DND-41 (cell line): Measurements from ENCODE around the gene SFMBT2.

Experiments used
- ATAC-seq: fragments of 200-7000 bp; cut with Tn5 transposase; 3 replicates; pipeline ENCODE4 v1.9.1; 2021; ENCODE audit warnings: low read depth; ENCODE audit not compliant: insufficient read depth
- DNase-seq: peaks from one replicate; pipeline ENCODE4 v3.0.0-alpha.2; 2020
- H2AFZ ChIP-seq: 2 replicates; pipeline ENCODE4 v1.6.0; 2012; ENCODE audit warnings: low read depth, low read length
- H3K27ac ChIP-seq: 2 replicates; pipeline ENCODE4 v1.5.1; 2012; ENCODE audit warnings: low read length, inconsistent platforms
- H3K27me3 ChIP-seq: fragments of 200-600 bp; sonication (generic); 2 replicates; pipeline ENCODE4 v1.6.0; 2012; ENCODE audit warnings: low read length, mild to moderate bottlenecking, inconsistent platforms; ENCODE audit not compliant: insufficient read depth, poor library complexity
- H3K36me3 ChIP-seq: 2 replicates; pipeline ENCODE4 v1.5.1; 2012; ENCODE audit warnings: low read length, inconsistent platforms; ENCODE audit not compliant: insufficient read depth
- H3K4me1 ChIP-seq: 2 replicates; pipeline ENCODE4 v1.5.1; 2012; ENCODE audit warnings: mild to moderate bottlenecking, low read length; ENCODE audit not compliant: insufficient read depth
- H3K4me2 ChIP-seq: 2 replicates; pipeline ENCODE4 v1.6.0; 2012; ENCODE audit warnings: mild to moderate bottlenecking, moderate library complexity, low read length, inconsistent platforms; ENCODE audit not compliant: insufficient read depth
- H3K4me3 ChIP-seq, 2 experiments: fragments of 200-600 bp in 1 of 2; shearing (Covaris generic) in 1 of 2; 2 replicates each; pipeline ENCODE4 v1.5.1; 2012 to 2016; ENCODE audit warnings: inconsistent platforms in 2 of 2, low read length in 2 of 2, mild to moderate bottlenecking in 2 of 2, low read depth in 1 of 2, moderate library complexity in 1 of 2
- H3K79me2 ChIP-seq: 2 replicates; pipeline ENCODE4 v1.6.0; 2012; ENCODE audit warnings: low read length, inconsistent platforms; ENCODE audit not compliant: insufficient read depth
- H3K9ac ChIP-seq: 2 replicates; pipeline ENCODE4 v1.6.0; 2012; ENCODE audit warnings: low read depth, mild to moderate bottlenecking, inconsistent platforms, low read length, moderate library complexity
- H3K9me3 ChIP-seq: 2 replicates; pipeline ENCODE4 v1.5.1; 2012; ENCODE audit warnings: low read length, moderate library complexity, mild to moderate bottlenecking, inconsistent platforms; ENCODE audit not compliant: insufficient read depth, severe bottlenecking
- H4K20me1 ChIP-seq: 2 replicates; pipeline ENCODE4 v1.6.0; 2012; ENCODE audit warnings: low read length; ENCODE audit not compliant: insufficient read depth
- CTCF ChIP-seq: IDR thresholded peaks from 2 replicates; pipeline ENCODE4 v1.5.1; 2012; ENCODE audit warnings: borderline replicate concordance, low read length, moderate library complexity, mild to moderate bottlenecking; ENCODE audit not compliant: poor library complexity, severe bottlenecking; ENCODE audit errors: extremely low read depth
- EZH2 ChIP-seq: IDR thresholded peaks from 3 replicates; pipeline ENCODE4 v1.6.1; 2012; ENCODE audit warnings: borderline replicate concordance, low read depth, mild to moderate bottlenecking, moderate library complexity, low read length, inconsistent platforms; ENCODE audit not compliant: severe bottlenecking

Gene SFMBT2

GRCh38 chr10:7179536-7179935, 231.3 kb downstream of the SFMBT2 start:
- Histone ChIP-seq H3K4me3 (no peak overlapping the region), H4K20me1 (no peaks in the 10 kb centered on the region), H3K4me2 (no peak overlapping the region), H3K4me1 (no peaks in the 10 kb centered on the region), H3K27ac (no peak overlapping the region), H3K79me2 (peaks cover 2% of the 10 kb centered on the region; the same call in 1 of the 2 replicates), H3K27me3 (no peaks in the 10 kb centered on the region), H3K36me3 (peaks cover 93% of the 10 kb centered on the region), H3K9ac (no peak overlapping the region), H2AFZ (no peak overlapping the region), H3K9me3 (peaks cover 16% of the 10 kb centered on the region)
- no peak for DNase-seq
- ATAC-seq = no peak
- TF ChIP-seq EZH2 (no peak), CTCF (no peak)

DNA sequence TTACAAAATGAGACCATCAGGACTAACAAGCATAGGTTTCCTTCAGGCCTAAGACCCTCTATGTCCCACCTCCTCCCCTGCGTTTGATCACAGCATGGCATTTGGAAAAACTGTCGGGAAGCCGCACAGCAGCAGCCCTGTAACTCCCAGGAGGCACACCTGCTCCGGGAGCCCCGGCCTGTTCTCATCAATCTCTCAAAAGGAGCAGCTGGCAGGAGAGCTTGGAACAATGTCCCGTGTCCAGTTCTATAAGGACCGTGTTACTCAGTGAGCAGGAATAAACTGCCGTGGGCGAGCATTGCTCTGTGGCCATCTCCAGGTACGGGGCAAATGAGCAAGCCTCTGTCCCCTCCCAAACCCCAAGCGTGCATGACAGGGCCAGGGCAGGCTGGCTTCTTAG, 236.9 kb downstream of the SFMBT2 start:
- H3K79me2 ChIP-seq = no peaks in the 10 kb centered on the region
- no peak overlapping the region for H3K4me2 ChIP-seq
- no peak overlapping the region for H3K9ac ChIP-seq
- no peaks in the 10 kb centered on the region for H3K27me3 ChIP-seq
- DNase-seq = no peak
- no peaks in the 10 kb centered on the region for H3K4me1 ChIP-seq
- peaks cover 100% of the 10 kb centered on the region for H3K36me3 ChIP-seq
- H3K27ac ChIP-seq = no peak overlapping the region
- H2AFZ ChIP-seq = no peak overlapping the region
- H4K20me1 ChIP-seq = peaks cover 3% of the 10 kb centered on the region
- H3K4me3 ChIP-seq = no peak overlapping the region
- peaks cover 16% of the 10 kb centered on the region for H3K9me3 ChIP-seq
- ATAC-seq = no peak
- TF ChIP-seq EZH2 (no peak), CTCF (no peak)

- Histone ChIP-seq H3K36me3 (peaks cover 98% of the 10 kb centered on the region), H3K27ac (no peak overlapping the region), H2AFZ (no peak overlapping the region), H3K79me2 (no peaks in the 10 kb centered on the region), H3K27me3 (no peaks in the 10 kb centered on the region), H3K4me2 (no peak overlapping the region), H3K4me3 (no peak overlapping the region), H3K4me1 (no peaks in the 10 kb centered on the region), H3K9me3 (peaks cover 15% of the 10 kb centered on the region), H4K20me1 (peaks cover 3% of the 10 kb centered on the region), H3K9ac (no peak overlapping the region)
- TF ChIP-seq CTCF (no peak), EZH2 (no peak)
- DNase-seq (no peak), ATAC-seq (no peak)
Observed at GRCh38 chr10:7171825-7172224, 239.0 kb downstream of the SFMBT2 start.

DNA sequence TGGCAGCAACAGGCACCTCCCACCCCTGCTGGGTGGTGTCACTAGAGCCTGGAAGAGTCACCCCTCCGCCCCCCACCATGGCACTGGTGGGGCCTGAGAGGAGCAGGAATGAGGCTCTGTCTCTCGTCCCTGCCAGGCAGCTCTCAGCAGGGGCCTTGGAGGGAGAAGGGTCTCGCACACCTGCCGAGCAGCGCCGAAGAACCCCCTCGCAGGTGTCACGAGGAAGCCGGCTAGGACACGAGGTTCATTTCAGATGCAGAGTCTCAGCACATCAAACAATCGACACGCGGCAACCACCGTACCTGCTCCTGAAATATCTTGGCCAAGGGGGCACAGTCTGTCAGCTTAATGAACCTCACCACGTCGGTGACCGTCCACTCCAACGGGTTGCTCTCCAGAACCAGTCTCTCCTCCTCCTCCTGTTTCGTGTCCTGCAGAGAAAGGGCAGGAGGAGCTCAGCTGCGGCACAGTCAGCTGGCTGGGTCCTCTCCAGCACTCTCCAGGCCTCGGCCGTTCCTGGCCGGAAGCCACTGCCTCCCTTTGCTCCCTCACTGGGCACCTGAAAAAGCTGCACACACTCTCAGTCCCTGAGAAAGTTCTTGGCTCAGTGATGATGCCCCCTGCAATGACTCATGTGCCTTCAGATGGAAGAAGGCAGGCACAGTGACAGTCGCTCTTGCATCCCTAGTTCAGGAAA, 240.1 kb downstream of the SFMBT2 start:
- no peak overlapping the region for H3K4me3 ChIP-seq
- H3K9me3 ChIP-seq = peaks cover 4% of the 10 kb centered on the region
- no peak overlapping the region for H2AFZ ChIP-seq
- no peak overlapping the region for H3K27ac ChIP-seq
- TF ChIP-seq CTCF = no peak
- TF ChIP-seq EZH2 = no peak
- DNase-seq (no peak), ATAC-seq (no peak)
- H3K4me2 ChIP-seq = no peak overlapping the region
- no peaks in the 10 kb centered on the region for H3K27me3 ChIP-seq
- H3K79me2 ChIP-seq = no peaks in the 10 kb centered on the region
- H3K4me1 ChIP-seq = no peaks in the 10 kb centered on the region
- H4K20me1 ChIP-seq = peaks cover 3% of the 10 kb centered on the region
- H3K9ac ChIP-seq = no peak overlapping the region
- peaks cover 98% of the 10 kb centered on the region for H3K36me3 ChIP-seq
